GM23248 (cell line): ENCODE results near the gene DESI1. TPM values are rescaled to one million over a fixed set of nuclear protein-coding genes. Genes with fewer than 3 reads are reported as not detected.

Experiments
- DNase-seq: peaks from one replicate; pipeline ENCODE4 v3.0.0-alpha.2; 2015
- H2AFZ ChIP-seq: fragments of 200-600 bp; sonication (generic); 2 replicates; pipeline ENCODE4 v1.6.1; 2016; ENCODE audit warnings: antibody characterized with exemption
- H3F3A ChIP-seq: fragments of 200-600 bp; sonication (generic); 2 replicates; pipeline ENCODE4 v1.6.1; 2016; ENCODE audit warnings: mild to moderate bottlenecking, antibody characterized with exemption, mixed run types; ENCODE audit not compliant: insufficient read depth
- H3K27ac ChIP-seq: fragments of 200-600 bp; sonication (generic); 2 replicates; pipeline ENCODE4 v1.5.1; 2016; ENCODE audit warnings: mild to moderate bottlenecking
- H3K27me3 ChIP-seq: fragments of 200-600 bp; sonication (generic); replicated peaks from 2 replicates; pipeline ENCODE4 v1.6.1; 2016; ENCODE audit warnings: mild to moderate bottlenecking; ENCODE audit not compliant: insufficient read depth
- H3K36me3 ChIP-seq: fragments of 200-600 bp; sonication (generic); 2 replicates; pipeline ENCODE4 v1.6.1; 2016; ENCODE audit warnings: low read depth, mild to moderate bottlenecking
- H3K4me1 ChIP-seq: fragments of 200-600 bp; sonication (generic); 2 replicates; pipeline ENCODE4 v1.6.1; 2016; ENCODE audit warnings: mild to moderate bottlenecking; ENCODE audit not compliant: insufficient read depth
- H3K4me2 ChIP-seq: fragments of 200-600 bp; sonication (generic); one replicate; pipeline ENCODE4 v1.6.1; 2016; ENCODE audit warnings: mild to moderate bottlenecking; ENCODE audit not compliant: unreplicated experiment
- H3K4me3 ChIP-seq: fragments of 200-600 bp; sonication (generic); 2 replicates; pipeline ENCODE4 v1.5.1; 2016; ENCODE audit warnings: mild to moderate bottlenecking
- H3K79me2 ChIP-seq: fragments of 200-600 bp; sonication (generic); 2 replicates; pipeline ENCODE4 v1.6.1; 2016; ENCODE audit warnings: mild to moderate bottlenecking; ENCODE audit not compliant: insufficient read depth
- H3K9ac ChIP-seq: fragments of 200-600 bp; sonication (generic); 2 replicates; pipeline ENCODE4 v1.6.1; 2016; ENCODE audit warnings: mild to moderate bottlenecking
- H3K9me2 ChIP-seq: fragments of 200-600 bp; sonication (generic); 2 replicates; pipeline ENCODE4 v1.6.1; 2016; ENCODE audit warnings: mixed run types, mild to moderate bottlenecking, moderate library complexity; ENCODE audit not compliant: insufficient read depth
- H3K9me3 ChIP-seq: fragments of 200-600 bp; sonication (generic); one replicate; pipeline ENCODE4 v1.6.1; 2017; ENCODE audit warnings: low read depth
- H4K20me1 ChIP-seq: fragments of 200-600 bp; sonication (generic); 2 replicates; pipeline ENCODE4 v1.6.0; 2016; ENCODE audit not compliant: insufficient read depth
- EZH2 ChIP-seq: fragments of 200-600 bp; sonication (generic); IDR thresholded peaks from 2 replicates; pipeline ENCODE4 v1.6.1; 2018; ENCODE audit warnings: antibody characterized with exemption, mild to moderate bottlenecking; ENCODE audit not compliant: insufficient read depth, poor library complexity, severe bottlenecking
- EZH2phosphoT487 ChIP-seq: fragments of 200-600 bp; sonication (generic); IDR thresholded peaks from 2 replicates; pipeline ENCODE4 v1.6.1; 2018; ENCODE audit warnings: antibody characterized with exemption, moderate library complexity, mild to moderate bottlenecking, low read depth; ENCODE audit not compliant: insufficient read depth
- WGBS, 2 experiments: methylation state at CpG; one replicate each; pipeline ENCODE4 v1.1.6; 2015 to 2017; ENCODE audit warnings: low lambda C conversion rate in 2 of 2, low coverage in 1 of 2; ENCODE audit errors: missing lambda C conversion rate in 2 of 2; 5-methylcytosine and 5-hydroxymethylcytosine counted together
- in situ Hi-C: fragments of 300-500 bp; cut with MboI; formaldehyde crosslinking; loops from 2 replicates; pipeline ENCODE4 v1.15.0; 2020
- polyA plus RNA-seq: library from polyadenylated mRNA; unstranded; fragments of >200 nt; fragmentation: Nextera tagmentation; extraction: Ambion mirVana; gene quantifications from 2 replicates; pipeline ENCODE4 v1.2.1, GENCODE V29; 2016
- total RNA-seq: library from RNA; depleted of rRNA; stranded (reverse); fragments of >200 nt; shearing (Covaris generic); gene quantifications from 2 replicates; pipeline ENCODE4 v1.2.3, GENCODE V29; 2014

Gene DESI1
- total and polyA plus RNA-seq, 2 experiments from 2014 or later, result 42.2 to 44.3 TPM

DNA sequence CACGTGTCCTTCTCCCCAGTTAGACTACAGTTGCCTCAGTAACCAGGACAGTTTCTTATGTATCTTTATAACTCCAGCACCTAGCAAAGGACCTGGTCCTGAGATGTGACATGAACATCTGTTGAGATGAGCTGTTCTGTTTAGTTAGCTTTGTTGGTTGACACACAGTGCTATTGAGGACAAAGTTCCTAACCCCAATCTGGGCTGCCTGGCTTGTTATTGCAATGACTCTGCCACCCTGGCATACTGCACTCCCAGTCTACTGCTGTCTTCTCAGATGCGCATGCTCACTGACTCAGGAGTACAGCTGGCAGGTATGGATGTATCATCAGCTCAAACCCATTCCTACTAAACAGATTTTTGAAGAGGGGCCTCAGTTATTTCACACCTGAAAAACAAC lies 7.4 kb downstream of the DESI1 start:
- no peak overlapping the region for H3K4me3 ChIP-seq
- no peaks in the 10 kb centered on the region for H4K20me1 ChIP-seq
- TF ChIP-seq EZH2phosphoT487 (no peak), EZH2 (no peak)
- H3F3A ChIP-seq, result peaks cover 7% of the 10 kb centered on the region; the same call in 1 of the 2 replicates
- H3K9me3 ChIP-seq, result no peaks in the 10 kb centered on the region
- H2AFZ ChIP-seq, result no peak overlapping the region
- H3K9me2 ChIP-seq, result no peaks in the 10 kb centered on the region
- peaks cover 3% of the 10 kb centered on the region for H3K4me1 ChIP-seq
- in situ Hi-C loops, result no loop called here
- no peak overlapping the region for H3K9ac ChIP-seq
- no peak overlapping the region for H3K4me2 ChIP-seq
- DNase-seq, result no peak
- no peaks in the 10 kb centered on the region for H3K27me3 ChIP-seq
- H3K79me2 ChIP-seq, result peaks cover 96% of the 10 kb centered on the region
- H3K27ac ChIP-seq, result no peak overlapping the region
- 100% methylated on average over 2 of the region's 2 CpGs for WGBS, 2 experiments
- no peaks in the 10 kb centered on the region for H3K36me3 ChIP-seq

GRCh38 chr22:41612603-41613306 lies 8.1 kb downstream of the DESI1 start:
- no peak overlapping the region for H3K4me2 ChIP-seq
- H4K20me1 ChIP-seq, result no peaks in the 10 kb centered on the region
- in situ Hi-C loops, result no loop called here
- TF ChIP-seq EZH2, result no peak
- no peak for TF ChIP-seq EZH2phosphoT487
- no peaks in the 10 kb centered on the region for H3K9me3 ChIP-seq
- no peak for DNase-seq
- no peaks in the 10 kb centered on the region for H3K9me2 ChIP-seq
- H3K9ac ChIP-seq, result no peak overlapping the region
- H3F3A ChIP-seq, result peaks cover 7% of the 10 kb centered on the region; the same call in 1 of the 2 replicates
- no peak overlapping the region for H3K27ac ChIP-seq
- peaks cover 89% of the 10 kb centered on the region for H3K79me2 ChIP-seq
- H3K27me3 ChIP-seq, result no peaks in the 10 kb centered on the region
- WGBS, 2 experiments, result 98 to 100% methylated on average over 6 of the region's 6 CpGs
- no peak overlapping the region for H3K4me3 ChIP-seq
- no peak overlapping the region for H2AFZ ChIP-seq
- no peaks in the 10 kb centered on the region for H3K36me3 ChIP-seq
- no peaks in the 10 kb centered on the region for H3K4me1 ChIP-seq

DNA sequence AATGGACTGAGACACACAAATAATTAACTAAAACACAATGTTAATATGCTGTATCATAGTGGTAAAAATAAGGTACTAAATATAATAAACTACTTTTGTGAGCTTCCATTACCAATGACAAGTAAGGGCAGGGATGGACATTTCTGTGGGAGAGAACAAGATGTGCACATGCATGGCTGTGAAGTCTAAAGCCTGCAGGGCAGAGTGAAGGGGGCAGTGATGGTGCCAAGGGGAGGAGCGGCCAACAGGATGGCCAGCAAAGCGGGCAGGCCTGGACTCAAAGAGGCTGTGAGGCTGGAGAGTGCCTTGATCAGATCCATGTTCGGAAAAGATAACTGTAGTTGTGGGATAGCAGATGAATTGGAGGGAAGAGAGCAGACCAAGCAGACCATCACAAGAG lies 12.5 kb downstream of the DESI1 start:
- no peak for TF ChIP-seq EZH2phosphoT487
- TF ChIP-seq EZH2, result no peak
- DNase-seq, result no peak
- in situ Hi-C loops, result no loop called here
- Histone ChIP-seq H2AFZ (no peak overlapping the region), H3K9ac (no peak overlapping the region), H3K27ac (no peak overlapping the region), H3K27me3 (no peaks in the 10 kb centered on the region), H3K9me3 (no peaks in the 10 kb centered on the region), H3K4me1 (no peaks in the 10 kb centered on the region), H3K4me2 (no peak overlapping the region), H3K4me3 (no peak overlapping the region), H4K20me1 (no peaks in the 10 kb centered on the region), H3F3A (no peaks in the 10 kb centered on the region), H3K79me2 (peaks cover 46% of the 10 kb centered on the region), H3K36me3 (peaks cover 29% of the 10 kb centered on the region), H3K9me2 (no peaks in the 10 kb centered on the region)
- WGBS, 2 experiments, result 95 to 96% methylated on average over 3 of the region's 3 CpGs

- H3K4me1 ChIP-seq, result no peaks in the 10 kb centered on the region
- no peak overlapping the region for H2AFZ ChIP-seq
- no peak overlapping the region for H3K4me2 ChIP-seq
- no peaks in the 10 kb centered on the region for H3K9me3 ChIP-seq
- peaks cover 50% of the 10 kb centered on the region for H3K36me3 ChIP-seq
- no peak overlapping the region for H3K27ac ChIP-seq
- 0 out of 2 replicates have a peak, but pooled peaks cover under 1% of the 10 kb centered on the region for H3K79me2 ChIP-seq
- no peak for TF ChIP-seq EZH2phosphoT487
- TF ChIP-seq EZH2, result no peak
- in situ Hi-C loops, result no loop called here
- H3K27me3 ChIP-seq, result no peaks in the 10 kb centered on the region
- H4K20me1 ChIP-seq, result no peaks in the 10 kb centered on the region
- WGBS, 2 experiments, result 87 to 100% methylated on average over 3 to 4 of the region's 4 CpGs
- H3K9ac ChIP-seq, result no peak overlapping the region
- DNase-seq, result no peak
- no peak overlapping the region for H3K4me3 ChIP-seq
- H3K9me2 ChIP-seq, result no peaks in the 10 kb centered on the region
- peaks cover 16% of the 10 kb centered on the region for H3F3A ChIP-seq
Observed at GRCh38 chr22:41603873-41604332, 16.9 kb downstream of the DESI1 start.
